GM23248 (cell line): ENCODE results near the gene EIF4E2.

Source experiments
- EZH2 ChIP-seq: fragments of 200-600 bp; sonication (generic); IDR thresholded peaks from 2 replicates; pipeline ENCODE4 v1.6.1; 2018; ENCODE audit warnings: antibody characterized with exemption, mild to moderate bottlenecking; ENCODE audit not compliant: insufficient read depth, poor library complexity, severe bottlenecking
- EZH2phosphoT487 ChIP-seq: fragments of 200-600 bp; sonication (generic); IDR thresholded peaks from 2 replicates; pipeline ENCODE4 v1.6.1; 2018; ENCODE audit warnings: antibody characterized with exemption, moderate library complexity, mild to moderate bottlenecking, low read depth; ENCODE audit not compliant: insufficient read depth

DNA sequence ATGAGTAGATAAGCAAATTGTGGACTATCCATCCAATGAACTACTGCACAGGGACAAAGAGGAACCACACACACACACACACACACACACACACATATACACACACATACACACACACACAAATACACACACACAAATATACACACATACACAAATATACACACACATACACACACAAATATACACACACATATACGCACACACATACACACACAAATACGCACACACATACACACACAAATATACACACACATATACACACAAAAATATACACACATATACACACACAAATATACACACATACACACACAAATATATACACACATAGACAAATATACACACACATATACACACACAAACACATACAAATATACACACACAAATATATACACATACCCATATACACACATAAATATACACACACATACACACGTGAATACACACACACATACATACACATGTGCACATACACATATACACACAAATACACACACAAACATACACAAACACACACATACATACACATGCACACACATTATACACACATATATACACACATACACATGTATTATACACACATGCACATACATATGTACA lies 63.1 kb downstream of the EIF4E2 start:
- TF ChIP-seq EZH2phosphoT487 (no peak), EZH2 (no peak)
